Esophagus squamous epithelium (tissue), 4 donors: ENCODE data around the gene TJAP1.
"Not testable (repeated sequence)": the region's sequence is repeated elsewhere in the genome, so short reads cannot be mapped to it uniquely, and the experiment has no call there.

Source experiments
- CTCF ChIP-seq, 6 experiments: fragments of 450-650 bp in 4 of 6; fragments of 200-600 bp in 2 of 6; sonication (generic) in 2 of 6; IDR thresholded peaks; one replicate each; pipeline ENCODE4 v1.5.1; 2016 to 2019; ENCODE audit warnings: antibody characterized with exemption in 6 of 6, mild to moderate bottlenecking in 4 of 6, moderate library complexity in 4 of 6
- POLR2A ChIP-seq, 4 donors: fragments of 450-650 bp; IDR thresholded peaks; one replicate each; pipeline ENCODE4 v1.6.1; 2017; ENCODE audit warnings: antibody characterized with exemption in 4 of 4, mild to moderate bottlenecking in 4 of 4, moderate library complexity in 3 of 4

GRCh38 chr6:43467265-43467664 lies 10.1 kb upstream of the TJAP1 start:
- not testable (repeated sequence) for TF ChIP-seq CTCF, POLR2A (IDR thresholded peaks at IDR 0.05)
